HepG2 (cell line): ENCODE results near the gene CDK5R1. TPM values are rescaled to one million over a fixed set of nuclear protein-coding genes. Genes with fewer than 3 reads are reported as not detected.

ENCODE experiments used
- ARNT ChIP-seq: fragments of 450-650 bp; IDR thresholded peaks from 2 replicates; pipeline ENCODE4 v1.6.1; 2017
- BRD4 ChIP-seq: sonication (generic); formaldehyde crosslinking; IDR thresholded peaks from 2 replicates; pipeline ENCODE4 v1.4.0; 2020; ENCODE audit warnings: missing genetic modification reagents
- FLYWCH1 ChIP-seq: sonication (generic); formaldehyde crosslinking; IDR thresholded peaks from 2 replicates; pipeline ENCODE4 v1.8.1; 2023; ENCODE audit warnings: mild to moderate bottlenecking, missing genetic modification reagents
- GATA4 ChIP-seq: sonication (generic); IDR thresholded peaks from 2 replicates; pipeline ENCODE4 v1.6.1; 2016; ENCODE audit warnings: antibody characterized with exemption, low read depth, borderline replicate concordance
- GATAD2A ChIP-seq: IDR thresholded peaks from 2 replicates; pipeline ENCODE4 v1.6.1; 2016
- IKZF5 ChIP-seq: IDR thresholded peaks from 2 replicates; pipeline ENCODE4 v1.6.1; 2018; ENCODE audit warnings: missing genetic modification reagents, mild to moderate bottlenecking, missing compliant biosample characterization
- JUND ChIP-seq: sonication (generic); formaldehyde crosslinking; IDR thresholded peaks from 2 replicates; pipeline ENCODE4 v1.8.0; 2022; ENCODE audit warnings: mild to moderate bottlenecking, missing genetic modification reagents
- KDM3A ChIP-seq: IDR thresholded peaks from 2 replicates; pipeline ENCODE4 v1.6.1; 2018; ENCODE audit warnings: low read depth, missing compliant biosample characterization
- SP140L ChIP-seq: sonication (generic); formaldehyde crosslinking; IDR thresholded peaks from 2 replicates; pipeline ENCODE4 v1.4.0; 2020; ENCODE audit warnings: missing genetic modification reagents, borderline replicate concordance
- SSRP1 ChIP-seq: IDR thresholded peaks from 2 replicates; pipeline ENCODE4 v1.6.1; 2016; ENCODE audit warnings: control low read depth
- TMF1 ChIP-seq: sonication (generic); formaldehyde crosslinking; IDR thresholded peaks from 2 replicates; pipeline ENCODE4 v1.8.1; 2022; ENCODE audit warnings: low read depth, missing genetic modification reagents
- ZBTB42 ChIP-seq: sonication (generic); formaldehyde crosslinking; IDR thresholded peaks from 2 replicates; pipeline ENCODE4 v1.5.0; 2020; ENCODE audit warnings: mild to moderate bottlenecking, missing genetic modification reagents
- ZC3H13 ChIP-seq: sonication (generic); formaldehyde crosslinking; IDR thresholded peaks from 2 replicates; pipeline ENCODE4 v1.8.1; 2023; ENCODE audit warnings: mild to moderate bottlenecking, missing genetic modification reagents, moderate library complexity
- ZNF142 ChIP-seq: sonication (generic); formaldehyde crosslinking; IDR thresholded peaks from 2 replicates; pipeline ENCODE4 v1.4.0; 2020; ENCODE audit warnings: missing genetic modification reagents
- ZNF382 ChIP-seq: sonication (generic); formaldehyde crosslinking; IDR thresholded peaks from 2 replicates; pipeline ENCODE4 v1.5.0; 2020; ENCODE audit warnings: missing genetic modification reagents, mild to moderate bottlenecking, borderline replicate concordance
- ZNF564 ChIP-seq: sonication (generic); formaldehyde crosslinking; IDR thresholded peaks from 2 replicates; pipeline ENCODE4 v1.8.1; 2023; ENCODE audit warnings: mild to moderate bottlenecking, missing genetic modification reagents
- ZNF749 ChIP-seq: sonication (generic); formaldehyde crosslinking; IDR thresholded peaks from 2 replicates; pipeline ENCODE4 v1.8.0; 2022; ENCODE audit warnings: mild to moderate bottlenecking, missing genetic modification reagents, moderate library complexity, borderline replicate concordance
- ZNF839 ChIP-seq: sonication (generic); formaldehyde crosslinking; IDR thresholded peaks from 2 replicates; pipeline ENCODE4 v1.4.0; 2020; ENCODE audit warnings: missing genetic modification reagents, mild to moderate bottlenecking, borderline replicate concordance
- polyA plus RNA-seq, 8 experiments: library from polyadenylated mRNA; depleted of rRNA in 3 of 8; stranded (reverse) in 7 of 8; unstranded in 1 of 8; fragments of >200 nt; fragmentation: Illumina TruSeq in 4 of 8; extraction: Trizol in 4 of 8; gene quantifications; 2 replicates each; pipeline versions ENCODE4 v1.2.1 to v1.2.3, GENCODE V29; 2011 to 2016; ENCODE audit warnings: low read depth in 4 of 8, missing spikeins in 1 of 8, mixed read lengths in 1 of 8; ENCODE audit not compliant: insufficient read depth in 1 of 8
- total RNA-seq, 5 experiments: library from RNA; depleted of rRNA; stranded (reverse); fragments of >200 nt; fragmentation: Illumina TruSeq; extraction: Trizol; gene quantifications; 2 replicates each; pipeline ENCODE4 v1.2.3, GENCODE V29; 2016; ENCODE audit warnings: low read depth in 1 of 5
- TF ChIP-seq, protein P1 (sequence below): sonication (generic); formaldehyde crosslinking; IDR thresholded peaks from 2 replicates; pipeline ENCODE4 v1.4.0; 2020; ENCODE audit warnings: mild to moderate bottlenecking, missing genetic modification reagents
- TF ChIP-seq, protein P2 (sequence below): sonication (generic); formaldehyde crosslinking; IDR thresholded peaks from 2 replicates; pipeline ENCODE4 v1.4.0; 2020; ENCODE audit warnings: missing genetic modification reagents

The CDK5R1 gene
- total and polyA plus RNA-seq, 2 of the 13 experiments (the other 11 are each of a cell fraction or from before 2014, with no cell fraction given): 1.1 to 3.9 TPM

GRCh38 chr17:32486111-32486700, 587 bp upstream of the CDK5R1 start (continued):
- TF ChIP-seq JUND (CRISPR knock-in tag) (no peak), ZNF382 (CRISPR knock-in tag) (no peak), ZNF839 (no peak), BRD4 (CRISPR knock-in tag) (no peak), SP140L (CRISPR knock-in tag) (no peak), ZNF749 (CRISPR knock-in tag) (no peak), KDM3A (CRISPR knock-in tag) (no peak), ZNF142 (CRISPR knock-in tag) (peak; percentile 73), FLYWCH1 (CRISPR knock-in tag) (no peak), ARNT (no peak), TMF1 (peak; percentile 79; the same call in 1 of the 2 replicates), ZNF564 (peak; percentile 66), ZBTB42 (no peak), GATA4 (no peak), GATAD2A (CRISPR knock-in tag) (no peak), IKZF5 (CRISPR knock-in tag) (no peak), SSRP1 (CRISPR knock-in tag) (no peak), ZC3H13 (no peak)
- TF ChIP-seq, protein P1, sequence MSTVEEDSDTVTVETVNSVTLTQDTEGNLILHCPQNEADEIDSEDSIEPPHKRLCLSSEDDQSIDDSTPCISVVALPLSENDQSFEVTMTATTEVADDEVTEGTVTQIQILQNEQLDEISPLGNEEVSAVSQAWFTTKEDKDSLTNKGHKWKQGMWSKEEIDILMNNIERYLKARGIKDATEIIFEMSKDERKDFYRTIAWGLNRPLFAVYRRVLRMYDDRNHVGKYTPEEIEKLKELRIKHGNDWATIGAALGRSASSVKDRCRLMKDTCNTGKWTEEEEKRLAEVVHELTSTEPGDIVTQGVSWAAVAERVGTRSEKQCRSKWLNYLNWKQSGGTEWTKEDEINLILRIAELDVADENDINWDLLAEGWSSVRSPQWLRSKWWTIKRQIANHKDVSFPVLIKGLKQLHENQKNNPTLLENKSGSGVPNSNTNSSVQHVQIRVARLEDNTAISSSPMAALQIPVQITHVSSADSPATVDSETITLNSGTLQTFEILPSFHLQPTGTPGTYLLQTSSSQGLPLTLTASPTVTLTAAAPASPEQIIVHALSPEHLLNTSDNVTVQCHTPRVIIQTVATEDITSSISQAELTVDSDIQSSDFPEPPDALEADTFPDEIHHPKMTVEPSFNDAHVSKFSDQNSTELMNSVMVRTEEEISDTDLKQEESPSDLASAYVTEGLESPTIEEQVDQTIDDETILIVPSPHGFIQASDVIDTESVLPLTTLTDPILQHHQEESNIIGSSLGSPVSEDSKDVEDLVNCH: no peak
- TF ChIP-seq, protein P2, sequence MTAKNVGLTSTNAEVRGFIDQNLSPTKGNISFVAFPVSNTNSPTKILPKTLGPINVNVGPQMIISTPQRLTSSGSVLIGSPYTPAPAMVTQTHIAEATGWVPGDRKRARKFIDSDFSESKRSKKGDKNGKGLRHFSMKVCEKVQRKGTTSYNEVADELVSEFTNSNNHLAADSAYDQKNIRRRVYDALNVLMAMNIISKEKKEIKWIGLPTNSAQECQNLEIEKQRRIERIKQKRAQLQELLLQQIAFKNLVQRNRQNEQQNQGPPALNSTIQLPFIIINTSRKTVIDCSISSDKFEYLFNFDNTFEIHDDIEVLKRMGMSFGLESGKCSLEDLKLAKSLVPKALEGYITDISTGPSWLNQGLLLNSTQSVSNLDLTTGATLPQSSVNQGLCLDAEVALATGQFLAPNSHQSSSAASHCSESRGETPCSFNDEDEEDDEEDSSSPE: peak; percentile 93
